ENCODE measurements around the gene COPS4. TPM values are rescaled to one million over a fixed set of nuclear protein-coding genes. Genes with fewer than 3 reads are reported as not detected.

The COPS4 gene
- total and polyA plus RNA-seq, 11 donors: 13.0 to 67.2 (median 54.5) TPM

- no peaks in the 10 kb centered on the region for H3K36me3 ChIP-seq
- peaks cover 0 to 36% (median 5%) of the 10 kb centered on the region in 12 donors for H3K4me1 ChIP-seq
- DNase-seq: no peak
- ATAC-seq: no peak
- H3K27ac ChIP-seq: peak overlapping the region in 1 of 12 donors; percentile 91
- peak overlapping the region in 1 of 12 donors; percentile 75 for H3K4me3 ChIP-seq
- intact Hi-C loops (cut with DNase I): no loop called here
- H3K27me3 ChIP-seq: peaks cover 0 to 10% (median 0%) of the 10 kb centered on the region in 9 donors
- H3K9me3 ChIP-seq: no peaks in the 10 kb centered on the region
- WGBS, 4 donors: 81 to 92% (median 84%) methylated on average over 16 of the region's 16 CpGs
- TF ChIP-seq CTCF (IDR thresholded peaks at IDR 0.05) (no peak), POLR2A (IDR thresholded peaks at IDR 0.05) (no peak)
These were observed 77.9 kb downstream of the COPS4 start for GRCh38 chr4:83112678-83113428.

- H3K36me3 ChIP-seq: no peaks in the 10 kb centered on the region
- no peaks in the 10 kb centered on the region for H3K9me3 ChIP-seq
- DNase-seq (no peak), ATAC-seq (no peak)
- H3K27ac ChIP-seq: peak overlapping the region in 1 of 12 donors; percentile 91
- peaks cover 0 to 36% (median 5%) of the 10 kb centered on the region in 12 donors for H3K4me1 ChIP-seq
- intact Hi-C loops (cut with DNase I): no loop called here
- peaks cover 0 to 13% (median 0%) of the 10 kb centered on the region in 9 donors for H3K27me3 ChIP-seq
- peak overlapping the region in 1 of 12 donors; percentile 75 for H3K4me3 ChIP-seq
- 49 to 64% (median 59%) methylated on average over 3 of the region's 3 CpGs for WGBS, 4 donors
- TF ChIP-seq CTCF (IDR thresholded peaks at IDR 0.05): no peak
- TF ChIP-seq POLR2A (IDR thresholded peaks at IDR 0.05): no peak
These were observed 78.4 kb downstream of the COPS4 start for GRCh38 chr4:83113429-83113786.

- no peak for TF ChIP-seq POLR2A (IDR thresholded peaks at IDR 0.05)
- no peak for TF ChIP-seq CTCF (IDR thresholded peaks at IDR 0.05)
- intact Hi-C loops (cut with DNase I): no loop called here
- H3K4me1 ChIP-seq: peaks cover 0 to 40% (median 1%) of the 10 kb centered on the region in 12 donors
- no peaks in the 10 kb centered on the region for H3K9me3 ChIP-seq
- H3K36me3 ChIP-seq: no peaks in the 10 kb centered on the region
- peak within 1 kb of the TSS in 1 of 12 donors; percentile 91 for H3K27ac ChIP-seq
- no peak for DNase-seq
- ATAC-seq: no peak
- H3K27me3 ChIP-seq: peaks cover 0 to 8% (median 0%) of the 10 kb centered on the region in 9 donors
- H3K4me3 ChIP-seq: peak within 1 kb of the TSS in 1 of 12 donors; percentile 75
- WGBS, 4 donors: 55 to 72% (median 68%) methylated on average over 5 of the region's 5 CpGs
These were observed 79.6 kb downstream of the COPS4 start, which contains the start of gene PLAC8 for GRCh38 chr4:83114576-83114975. Gene PLAC8, minus strand, starts transcription at chr4:83114729. Its CDS starts 6,808 bp downstream, at chr4:83107921.

- DNase-seq (no peak), ATAC-seq (no peak)
- H3K4me3 ChIP-seq: no peak overlapping the region
- no peak for TF ChIP-seq CTCF (IDR thresholded peaks at IDR 0.05)
- TF ChIP-seq POLR2A (IDR thresholded peaks at IDR 0.05): no peak
- no peaks in the 10 kb centered on the region for H3K36me3 ChIP-seq
- H3K9me3 ChIP-seq: no peaks in the 10 kb centered on the region
- intact Hi-C loops (cut with DNase I): no loop called here
- peak overlapping the region in 1 of 12 donors; percentile 91 for H3K27ac ChIP-seq
- peaks cover 0 to 40% (median 0%) of the 10 kb centered on the region in 12 donors for H3K4me1 ChIP-seq
- peaks cover 0 to 5% (median 0%) of the 10 kb centered on the region in 9 donors for H3K27me3 ChIP-seq
These were observed 80.0 kb downstream of the COPS4 start for GRCh38 chr4:83115000-83115399.

Measured in heart left ventricle (tissue), 16 donors.